GM19452 (cell line): ENCODE data around the gene RBM22.

Experiments
- ATAC-seq: cut with Tn5 transposase; IDR thresholded peaks from one replicate; pipeline ENCODE4 v1.9.1; 2021; ENCODE audit not compliant: unreplicated experiment

RBM22 gene

GRCh38 chr5:150672884-150673275 lies 28.0 kb downstream of the RBM22 start:
- no peak for ATAC-seq

- no peak for ATAC-seq
Observed at GRCh38 chr5:150672237-150672883, 28.5 kb downstream of the RBM22 start.

DNA sequence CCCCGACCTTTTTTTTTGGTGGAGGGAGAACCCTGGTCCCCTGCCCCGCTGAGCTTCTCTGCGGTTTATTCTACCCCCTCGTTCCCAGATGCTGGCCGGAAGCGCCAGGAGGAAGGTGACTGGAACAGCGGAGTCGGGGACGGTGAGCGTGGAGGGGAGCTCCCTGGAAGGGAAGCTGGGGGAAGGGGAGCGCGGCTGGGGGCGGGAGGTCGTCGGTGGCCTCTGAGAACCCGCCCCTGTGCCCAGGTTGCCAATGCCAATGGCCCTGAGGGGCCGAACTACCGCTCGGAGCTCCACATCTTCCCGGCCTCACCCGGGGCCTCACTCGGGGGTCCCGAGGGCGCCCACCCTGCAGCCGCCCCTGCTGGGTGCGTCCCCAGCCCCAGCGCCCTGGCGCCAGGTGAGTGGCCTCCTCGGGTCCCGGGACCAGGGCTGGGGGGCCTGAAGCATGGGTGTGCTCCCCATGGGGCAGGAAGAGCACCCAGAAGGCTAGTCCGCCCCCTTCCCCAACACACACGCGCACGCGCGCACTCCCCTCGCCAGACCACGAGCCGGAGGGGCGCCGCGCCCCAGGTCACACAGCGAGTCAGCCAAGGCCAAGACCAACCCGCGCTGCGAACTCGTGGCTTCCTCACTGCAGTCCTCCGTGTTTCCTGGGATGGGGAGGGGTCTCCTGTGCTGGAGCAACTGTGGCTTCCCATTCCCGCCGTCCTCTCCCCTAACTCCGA lies 29.2 kb downstream of the RBM22 start:
- ATAC-seq: no peak

- no peak for ATAC-seq
Observed at GRCh38 chr5:150670948-150671310, 29.9 kb downstream of the RBM22 start.

DNA sequence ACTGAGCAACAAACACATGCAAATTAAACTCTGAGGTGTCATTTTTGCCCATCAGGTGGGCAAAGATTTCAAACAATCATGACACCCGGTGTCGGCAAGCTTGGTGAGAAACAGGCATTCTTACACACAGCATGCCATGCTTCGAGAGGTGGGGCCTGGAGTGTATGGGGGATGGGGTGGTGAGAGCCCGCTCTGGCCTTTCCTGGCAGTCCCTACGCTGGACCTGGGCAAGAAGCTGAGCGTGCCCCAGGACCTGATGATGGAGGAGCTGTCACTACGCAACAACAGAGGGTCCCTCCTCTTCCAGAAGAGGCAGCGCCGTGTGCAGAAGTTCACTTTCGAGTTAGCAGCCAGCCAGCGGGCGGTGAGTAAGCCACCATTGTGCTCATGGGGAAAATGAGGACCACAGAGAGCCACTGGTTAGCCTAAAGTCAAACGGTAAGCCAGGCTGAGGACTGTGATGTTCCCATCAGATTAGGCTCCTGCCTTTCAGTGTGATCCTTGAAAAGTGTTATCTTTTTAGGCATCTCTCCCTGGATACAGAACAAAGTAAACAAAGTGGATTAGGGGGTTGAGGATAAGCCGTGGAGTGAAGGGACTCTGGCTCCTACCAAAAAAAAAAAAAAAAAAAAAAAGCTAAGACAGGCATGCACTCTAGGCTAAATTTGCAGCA lies 30.5 kb downstream of the RBM22 start:
- ATAC-seq: no peak

- ATAC-seq: no peak
Observed at GRCh38 chr5:150665044-150665443, 35.8 kb downstream of the RBM22 start.

- no peak for ATAC-seq
Observed at GRCh38 chr5:150663936-150664335, 36.9 kb downstream of the RBM22 start.

DNA sequence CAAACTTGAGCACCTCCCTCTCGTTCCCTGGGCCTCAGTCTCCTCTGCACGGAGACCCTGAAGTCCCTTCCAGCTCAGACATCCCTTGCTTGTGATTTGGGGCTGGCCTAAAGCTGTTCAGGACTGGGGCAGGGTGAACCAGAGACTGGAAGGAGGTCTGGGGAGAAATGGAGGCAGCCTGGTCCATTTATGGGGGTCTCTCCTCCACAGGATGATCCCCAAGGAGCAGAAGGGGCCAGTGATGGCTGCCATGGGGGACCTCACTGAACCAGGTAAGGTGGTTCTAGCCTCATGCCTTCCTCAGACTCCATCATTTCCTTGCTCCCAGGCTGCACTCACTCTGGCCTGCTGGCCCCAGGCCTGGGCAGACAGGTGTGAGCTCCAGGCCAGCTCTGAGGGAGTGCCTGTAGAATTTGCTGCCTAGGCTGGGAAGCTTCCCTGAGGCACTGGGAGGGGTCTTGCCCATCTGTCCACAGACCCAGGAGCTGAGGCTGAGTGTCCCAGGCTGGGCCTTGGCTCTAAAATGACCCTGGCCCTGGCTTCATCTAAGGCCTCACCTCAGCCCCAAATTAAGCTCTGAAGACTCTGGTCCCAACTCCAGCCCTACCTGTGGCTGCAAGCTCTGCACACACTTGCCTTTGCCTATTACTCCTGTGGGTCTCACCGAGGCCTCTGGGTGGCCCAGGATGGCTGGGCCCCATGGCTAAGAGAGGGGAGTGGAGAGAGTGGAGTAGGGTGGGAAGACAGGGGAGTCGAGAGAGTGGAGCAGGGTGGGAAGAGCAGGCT lies 37.9 kb downstream of the RBM22 start:
- no peak for ATAC-seq

- ATAC-seq: no peak
Observed at GRCh38 chr5:150661821-150662596, 38.9 kb downstream of the RBM22 start.

DNA sequence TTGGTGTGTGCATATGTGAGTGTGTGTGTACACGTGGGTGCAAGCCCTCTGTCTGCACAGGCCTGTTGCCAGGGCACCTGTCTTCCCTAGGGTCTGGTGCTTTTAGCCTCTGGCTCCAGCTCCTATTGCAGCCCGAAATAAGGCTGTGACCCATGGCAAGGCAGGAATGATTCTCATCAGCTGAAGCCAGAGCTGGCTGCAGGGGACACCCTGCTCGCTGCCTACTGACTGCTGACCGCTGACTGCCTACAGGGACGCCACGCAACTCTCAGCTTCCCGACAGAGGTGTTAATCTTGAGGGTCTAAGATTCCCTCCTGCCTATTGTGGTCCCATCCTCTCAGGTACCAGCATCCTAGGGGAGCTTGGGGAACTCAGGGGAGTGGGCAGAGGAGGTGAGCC lies 39.8 kb downstream of the RBM22 start, which contains the start of gene MYOZ3:
MYOZ3 (plus strand) TSS at position 166 of the 400 bp plus-strand sequence. CDS start 1,691 bp downstream, outside the sequence.
- ATAC-seq: no peak

GRCh38 chr5:150660108-150660831 lies 40.6 kb downstream of the RBM22 start:
- ATAC-seq: no peak

GRCh38 chr5:150659360-150660107 lies 41.3 kb downstream of the RBM22 start:
- ATAC-seq: no peak

GRCh38 chr5:150658699-150659265 lies 42.1 kb downstream of the RBM22 start:
- no peak for ATAC-seq

- no peak for ATAC-seq
Observed at GRCh38 chr5:150658121-150658520, 42.7 kb downstream of the RBM22 start.

- peak; percentile 83 for ATAC-seq
Observed at GRCh38 chr5:150656191-150657132, 44.4 kb downstream of the RBM22 start.

DNA sequence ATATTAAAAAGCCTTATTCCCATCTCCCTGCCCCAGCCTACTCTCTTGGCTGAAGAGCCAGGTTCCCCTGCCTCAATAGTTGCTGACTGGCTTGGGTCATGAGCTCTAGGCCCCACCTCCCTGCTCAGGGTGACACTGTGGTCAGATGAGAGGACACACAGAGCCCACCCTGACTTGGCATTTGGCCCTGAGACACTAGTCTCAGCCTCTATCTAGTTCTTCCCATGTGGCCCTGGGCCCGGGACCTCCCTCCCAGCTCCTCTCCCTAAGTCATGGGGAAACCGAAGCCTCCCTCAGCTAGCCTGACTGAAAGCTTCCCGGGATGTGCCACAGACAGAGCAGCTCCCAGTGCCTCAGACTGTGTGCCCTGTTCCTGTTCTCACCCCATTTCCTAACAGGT lies 45.6 kb downstream of the RBM22 start:
- no peak for ATAC-seq

DNA sequence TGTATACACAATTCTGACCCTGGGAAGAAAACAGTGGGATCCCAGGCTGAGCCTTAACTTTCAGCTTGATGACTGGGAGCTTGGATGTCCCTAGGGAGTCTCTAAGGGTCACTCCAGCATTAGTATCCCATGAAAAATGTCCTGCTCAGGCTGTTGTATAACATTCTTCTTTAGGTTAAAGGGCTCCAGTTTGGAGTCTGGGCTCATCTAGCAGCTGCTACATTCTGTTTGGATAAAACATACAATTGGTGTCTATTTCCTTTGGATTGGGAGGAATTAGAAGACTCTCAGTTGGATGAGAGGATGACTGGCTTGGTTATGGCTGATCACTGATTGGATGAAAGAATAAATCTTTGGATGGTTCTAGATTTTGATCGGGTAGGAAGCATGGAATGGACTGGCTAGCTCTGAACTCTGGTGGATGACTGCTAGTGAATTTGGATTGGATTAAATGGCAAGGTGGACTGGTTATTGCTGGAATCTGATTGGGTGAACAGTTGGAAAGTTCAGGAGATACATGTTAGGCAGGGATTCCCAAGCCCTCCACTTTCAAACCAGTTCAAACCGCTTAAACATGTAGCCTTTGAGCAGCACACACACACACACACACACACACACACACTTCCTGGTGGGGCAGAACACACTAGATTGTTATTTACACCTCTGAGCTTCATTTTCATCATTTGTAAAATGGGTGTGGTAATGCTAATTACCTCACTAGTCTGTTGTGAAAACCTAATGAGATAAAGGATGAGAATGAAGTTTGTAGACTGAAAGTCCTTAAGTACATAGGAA lies 46.9 kb downstream of the RBM22 start:
- no peak for ATAC-seq
